ENCODE results near the gene PDE6G. TPM values are rescaled to one million over a fixed set of nuclear protein-coding genes. Genes with fewer than 3 reads are reported as not detected.
A peak's percentile ranks its signal among the peaks of the same experiment; 100 is the strongest.

The PDE6G gene
- total and polyA plus RNA-seq, 2 of the 13 experiments (the other 11 are each of a cell fraction or from before 2014, with no cell fraction given) = 1.4 to 6.7 TPM

DNA sequence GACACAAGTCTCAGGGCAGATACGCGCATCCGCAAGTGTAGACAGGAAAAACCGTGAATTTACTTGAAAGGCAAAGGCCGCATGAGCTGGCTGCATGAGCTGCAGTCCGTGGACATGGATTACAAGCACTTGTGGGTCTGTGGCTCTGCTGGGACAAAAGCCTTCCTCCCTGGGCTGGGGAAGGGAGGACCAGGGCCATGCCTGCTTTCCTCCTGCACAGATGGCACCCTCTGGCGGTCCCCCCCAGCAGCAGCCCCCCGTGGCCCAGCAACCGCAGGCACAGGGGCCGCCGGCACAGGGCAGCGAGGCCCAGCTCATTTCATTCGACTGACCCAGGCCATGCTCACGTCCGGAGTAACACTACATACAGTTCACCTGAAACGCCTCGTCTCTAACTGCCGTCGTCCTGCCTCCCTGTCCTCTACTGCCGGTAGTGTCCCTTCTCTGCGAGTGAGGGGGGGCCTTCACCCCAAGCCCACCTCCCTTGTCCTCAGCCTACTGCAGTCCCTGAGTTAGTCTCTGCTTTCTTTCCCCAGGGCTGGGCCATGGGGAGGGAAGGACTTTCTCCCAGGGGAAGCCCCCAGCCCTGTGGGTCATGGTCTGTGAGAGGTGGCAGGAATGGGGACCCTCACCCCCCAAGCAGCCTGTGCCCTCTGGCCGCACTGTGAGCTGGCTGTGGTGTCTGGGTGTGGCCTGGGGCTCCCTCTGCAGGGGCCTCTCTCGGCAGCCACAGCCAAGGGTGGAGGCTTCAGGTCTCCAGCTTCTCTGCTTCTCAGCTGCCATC is 45.1 kb upstream of the PDE6G start (continued):
- TF ChIP-seq, protein P1, sequence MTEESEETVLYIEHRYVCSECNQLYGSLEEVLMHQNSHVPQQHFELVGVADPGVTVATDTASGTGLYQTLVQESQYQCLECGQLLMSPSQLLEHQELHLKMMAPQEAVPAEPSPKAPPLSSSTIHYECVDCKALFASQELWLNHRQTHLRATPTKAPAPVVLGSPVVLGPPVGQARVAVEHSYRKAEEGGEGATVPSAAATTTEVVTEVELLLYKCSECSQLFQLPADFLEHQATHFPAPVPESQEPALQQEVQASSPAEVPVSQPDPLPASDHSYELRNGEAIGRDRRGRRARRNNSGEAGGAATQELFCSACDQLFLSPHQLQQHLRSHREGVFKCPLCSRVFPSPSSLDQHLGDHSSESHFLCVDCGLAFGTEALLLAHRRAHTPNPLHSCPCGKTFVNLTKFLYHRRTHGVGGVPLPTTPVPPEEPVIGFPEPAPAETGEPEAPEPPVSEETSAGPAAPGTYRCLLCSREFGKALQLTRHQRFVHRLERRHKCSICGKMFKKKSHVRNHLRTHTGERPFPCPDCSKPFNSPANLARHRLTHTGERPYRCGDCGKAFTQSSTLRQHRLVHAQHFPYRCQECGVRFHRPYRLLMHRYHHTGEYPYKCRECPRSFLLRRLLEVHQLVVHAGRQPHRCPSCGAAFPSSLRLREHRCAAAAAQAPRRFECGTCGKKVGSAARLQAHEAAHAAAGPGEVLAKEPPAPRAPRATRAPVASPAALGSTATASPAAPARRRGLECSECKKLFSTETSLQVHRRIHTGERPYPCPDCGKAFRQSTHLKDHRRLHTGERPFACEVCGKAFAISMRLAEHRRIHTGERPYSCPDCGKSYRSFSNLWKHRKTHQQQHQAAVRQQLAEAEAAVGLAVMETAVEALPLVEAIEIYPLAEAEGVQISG (CRISPR knock-in tag; IDR thresholded peaks at IDR 0.05) = 0 out of 2 replicates have a peak, but pooled peaks have one; percentile 14
- TF ChIP-seq ZFP37 (CRISPR knock-in tag; IDR thresholded peaks at IDR 0.05; ENCODE audit: borderline replicate concordance) (no peak), MYC (CRISPR knock-in tag; IDR thresholded peaks at IDR 0.05; ENCODE audit: borderline replicate concordance) (peak; percentile 40; the same call in 1 of the 2 replicates), SP4 (CRISPR knock-in tag; IDR thresholded peaks at IDR 0.05) (peak; percentile 14; the same call in 1 of the 2 replicates), PITX1 (CRISPR knock-in tag; IDR thresholded peaks at IDR 0.05) (0 out of 2 replicates have a peak, but pooled peaks have one; percentile 9), RBM39 (IDR thresholded peaks at IDR 0.05; ENCODE audit: low read depth, low read length, poor library complexity, severe bottlenecking) (peak; percentile 53), AGO1 (IDR thresholded peaks at IDR 0.05; ENCODE audit: low read depth, low read length, poor library complexity, severe bottlenecking) (peak; percentile 87), SALL2 (CRISPR knock-in tag; IDR thresholded peaks at IDR 0.05) (peak; percentile 50; the same call in 1 of the 2 replicates), ZFP82 (CRISPR knock-in tag; IDR thresholded peaks at IDR 0.05; ENCODE audit: borderline replicate concordance) (0 out of 2 replicates have a peak, but pooled peaks have one; percentile 26), SMARCE1 (IDR thresholded peaks at IDR 0.05; ENCODE audit: borderline replicate concordance) (no peak), AGO2 (optimal IDR thresholded peaks at IDR 0.05; ENCODE audit: low read depth, low read length) (peak; percentile 96), RAD21 (CRISPR knock-in tag; IDR thresholded peaks at IDR 0.05) (0 out of 2 replicates have a peak, but pooled peaks have one; percentile 10), ELF4 (CRISPR knock-in tag; IDR thresholded peaks at IDR 0.05; ENCODE audit: borderline replicate concordance) (no peak), HNRNPK (IDR thresholded peaks at IDR 0.05; ENCODE audit: low read depth, low read length, poor library complexity, severe bottlenecking) (no peak), MED1 (CRISPR knock-in tag; IDR thresholded peaks at IDR 0.05) (0 out of 2 replicates have a peak, but pooled peaks have one; percentile 27), MTA1 (CRISPR knock-in tag; IDR thresholded peaks at IDR 0.05; ENCODE audit: borderline replicate concordance) (0 out of 2 replicates have a peak, but pooled peaks have one; percentile 37)
- TF ChIP-seq, protein P2, sequence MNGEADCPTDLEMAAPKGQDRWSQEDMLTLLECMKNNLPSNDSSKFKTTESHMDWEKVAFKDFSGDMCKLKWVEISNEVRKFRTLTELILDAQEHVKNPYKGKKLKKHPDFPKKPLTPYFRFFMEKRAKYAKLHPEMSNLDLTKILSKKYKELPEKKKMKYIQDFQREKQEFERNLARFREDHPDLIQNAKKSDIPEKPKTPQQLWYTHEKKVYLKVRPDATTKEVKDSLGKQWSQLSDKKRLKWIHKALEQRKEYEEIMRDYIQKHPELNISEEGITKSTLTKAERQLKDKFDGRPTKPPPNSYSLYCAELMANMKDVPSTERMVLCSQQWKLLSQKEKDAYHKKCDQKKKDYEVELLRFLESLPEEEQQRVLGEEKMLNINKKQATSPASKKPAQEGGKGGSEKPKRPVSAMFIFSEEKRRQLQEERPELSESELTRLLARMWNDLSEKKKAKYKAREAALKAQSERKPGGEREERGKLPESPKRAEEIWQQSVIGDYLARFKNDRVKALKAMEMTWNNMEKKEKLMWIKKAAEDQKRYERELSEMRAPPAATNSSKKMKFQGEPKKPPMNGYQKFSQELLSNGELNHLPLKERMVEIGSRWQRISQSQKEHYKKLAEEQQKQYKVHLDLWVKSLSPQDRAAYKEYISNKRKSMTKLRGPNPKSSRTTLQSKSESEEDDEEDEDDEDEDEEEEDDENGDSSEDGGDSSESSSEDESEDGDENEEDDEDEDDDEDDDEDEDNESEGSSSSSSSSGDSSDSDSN (CRISPR knock-in tag; IDR thresholded peaks at IDR 0.05) = peak; percentile 25; the same call in 1 of the 2 replicates
- TF ChIP-seq, protein P3, sequence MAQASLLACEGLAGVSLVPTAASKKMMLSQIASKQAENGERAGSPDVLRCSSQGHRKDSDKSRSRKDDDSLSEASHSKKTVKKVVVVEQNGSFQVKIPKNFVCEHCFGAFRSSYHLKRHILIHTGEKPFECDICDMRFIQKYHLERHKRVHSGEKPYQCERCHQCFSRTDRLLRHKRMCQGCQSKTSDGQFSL (CRISPR knock-in tag; IDR thresholded peaks at IDR 0.05) = peak; percentile 73
- TF ChIP-seq, protein P4, sequence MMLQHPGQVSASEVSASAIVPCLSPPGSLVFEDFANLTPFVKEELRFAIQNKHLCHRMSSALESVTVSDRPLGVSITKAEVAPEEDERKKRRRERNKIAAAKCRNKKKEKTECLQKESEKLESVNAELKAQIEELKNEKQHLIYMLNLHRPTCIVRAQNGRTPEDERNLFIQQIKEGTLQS (CRISPR knock-in tag; IDR thresholded peaks at IDR 0.05) = 0 out of 2 replicates have a peak, but pooled peaks have one; percentile 4
- TF ChIP-seq, protein P5, sequence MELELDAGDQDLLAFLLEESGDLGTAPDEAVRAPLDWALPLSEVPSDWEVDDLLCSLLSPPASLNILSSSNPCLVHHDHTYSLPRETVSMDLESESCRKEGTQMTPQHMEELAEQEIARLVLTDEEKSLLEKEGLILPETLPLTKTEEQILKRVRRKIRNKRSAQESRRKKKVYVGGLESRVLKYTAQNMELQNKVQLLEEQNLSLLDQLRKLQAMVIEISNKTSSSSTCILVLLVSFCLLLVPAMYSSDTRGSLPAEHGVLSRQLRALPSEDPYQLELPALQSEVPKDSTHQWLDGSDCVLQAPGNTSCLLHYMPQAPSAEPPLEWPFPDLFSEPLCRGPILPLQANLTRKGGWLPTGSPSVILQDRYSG (CRISPR knock-in tag; IDR thresholded peaks at IDR 0.05) = no peak
- TF ChIP-seq, protein P6, sequence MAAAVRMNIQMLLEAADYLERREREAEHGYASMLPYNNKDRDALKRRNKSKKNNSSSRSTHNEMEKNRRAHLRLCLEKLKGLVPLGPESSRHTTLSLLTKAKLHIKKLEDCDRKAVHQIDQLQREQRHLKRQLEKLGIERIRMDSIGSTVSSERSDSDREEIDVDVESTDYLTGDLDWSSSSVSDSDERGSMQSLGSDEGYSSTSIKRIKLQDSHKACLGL (CRISPR knock-in tag; IDR thresholded peaks at IDR 0.05) = peak; percentile 68
